NCI-H2227 (cell line): ENCODE measurements around the gene ADAMTSL3.
"Not testable (repeated sequence)": the region's sequence is repeated elsewhere in the genome, so short reads cannot be mapped to it uniquely, and the experiment has no call there.

Source experiments
- DNase-seq: peaks from one replicate; lab custom pipeline; 2025; ENCODE audit not compliant: unreplicated experiment; lab: John Stamatoyannopoulos, UW

The ADAMTSL3 gene

DNA sequence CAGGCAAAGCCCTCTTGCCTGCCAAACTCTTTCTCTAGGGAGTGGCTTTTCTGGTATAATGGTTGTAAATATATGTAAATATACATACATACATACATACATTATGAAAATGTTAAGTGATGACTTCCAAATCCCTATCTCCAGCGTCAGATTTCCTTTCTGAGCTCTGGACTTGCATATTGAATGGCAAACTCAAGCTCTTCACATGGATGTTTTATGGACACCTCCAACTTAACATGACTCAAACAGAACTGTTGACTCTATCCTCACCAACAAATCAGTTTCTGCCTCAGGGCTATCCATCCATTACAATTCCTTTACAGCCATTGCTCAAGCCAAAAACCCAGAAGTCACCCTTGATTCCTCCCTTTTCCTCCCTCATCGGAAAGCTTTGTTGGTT lies 45.1 kb downstream of the ADAMTSL3 start:
- DNase-seq = no peak

DNA sequence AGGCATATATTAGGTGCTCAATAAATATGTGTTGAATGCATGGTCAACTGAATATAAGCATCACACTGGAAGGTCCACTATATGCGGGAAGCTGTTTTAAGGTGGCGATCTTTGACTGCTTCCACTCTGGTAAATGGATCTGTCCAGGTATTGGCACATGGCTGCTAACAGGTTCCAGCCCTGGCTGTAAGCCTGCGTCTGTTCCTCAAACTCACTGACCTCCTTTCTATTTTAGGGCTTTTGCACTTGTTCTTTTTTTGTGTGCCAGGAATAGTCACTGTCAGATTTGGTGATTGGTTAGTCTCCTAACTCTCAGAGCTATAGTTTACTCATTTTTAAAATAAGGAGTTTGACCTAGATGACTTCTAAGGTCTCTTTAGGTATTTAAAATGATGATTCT lies 46.2 kb downstream of the ADAMTSL3 start:
- no peak for DNase-seq

DNA sequence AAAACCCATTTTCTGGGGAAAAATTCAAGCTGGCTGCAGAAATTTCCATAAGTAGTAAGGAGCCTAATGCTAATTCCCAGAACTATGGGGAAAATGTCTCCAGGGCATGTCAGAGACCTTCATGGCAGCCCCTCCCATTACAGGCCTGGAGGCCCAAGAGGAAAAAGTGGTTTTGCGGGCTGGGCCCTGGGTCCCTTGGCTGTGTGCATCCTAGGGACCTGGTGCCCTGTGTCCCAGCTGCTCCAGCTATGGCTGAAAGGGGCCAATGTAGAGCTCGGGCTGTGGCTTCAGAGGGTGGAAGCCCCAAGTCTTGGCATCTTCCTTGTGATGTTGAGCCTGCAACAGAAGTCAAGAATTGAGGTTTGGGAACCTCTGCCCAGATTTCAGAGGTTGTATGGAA lies 48.4 kb downstream of the ADAMTSL3 start:
- not testable (repeated sequence) for DNase-seq

DNA sequence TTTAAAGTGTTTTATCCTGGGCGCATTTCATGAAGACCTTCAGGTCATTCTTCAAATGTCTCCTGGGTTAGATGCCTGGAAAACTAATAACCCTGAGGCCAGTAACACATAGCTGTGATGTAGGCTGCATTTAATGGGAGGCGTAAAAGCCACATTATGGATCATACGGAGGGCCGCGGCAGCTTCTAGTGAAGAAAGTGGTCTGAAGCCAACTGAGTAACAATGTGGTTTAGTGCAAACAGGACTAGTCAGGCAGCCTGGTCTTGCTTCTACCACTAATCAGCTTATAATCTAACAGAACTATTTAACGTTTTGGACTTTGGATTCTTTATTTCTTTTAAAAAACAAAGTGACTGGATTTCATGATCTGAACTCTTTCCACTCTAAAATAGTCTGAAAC lies 54.4 kb downstream of the ADAMTSL3 start:
- no peak for DNase-seq

DNA sequence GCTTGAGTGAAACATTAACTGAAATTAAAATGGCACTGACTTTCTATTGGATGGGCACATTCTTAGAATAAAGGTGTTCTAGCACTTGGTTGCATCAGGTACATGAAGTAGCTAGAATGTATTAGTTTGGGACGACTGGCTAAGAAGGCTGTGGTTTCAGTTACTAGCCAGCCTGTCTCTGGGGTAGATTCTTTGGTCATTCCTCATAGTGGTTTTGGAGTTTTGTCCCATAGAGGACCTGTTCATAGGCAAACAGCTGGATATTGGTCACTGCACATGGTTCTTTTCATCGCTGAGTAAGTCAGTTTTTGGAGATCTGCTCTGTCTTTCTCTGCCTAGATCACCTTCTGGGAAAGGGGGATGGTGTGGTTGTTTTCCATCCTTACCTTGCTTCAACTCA lies 55.3 kb downstream of the ADAMTSL3 start:
- DNase-seq = no peak

DNA sequence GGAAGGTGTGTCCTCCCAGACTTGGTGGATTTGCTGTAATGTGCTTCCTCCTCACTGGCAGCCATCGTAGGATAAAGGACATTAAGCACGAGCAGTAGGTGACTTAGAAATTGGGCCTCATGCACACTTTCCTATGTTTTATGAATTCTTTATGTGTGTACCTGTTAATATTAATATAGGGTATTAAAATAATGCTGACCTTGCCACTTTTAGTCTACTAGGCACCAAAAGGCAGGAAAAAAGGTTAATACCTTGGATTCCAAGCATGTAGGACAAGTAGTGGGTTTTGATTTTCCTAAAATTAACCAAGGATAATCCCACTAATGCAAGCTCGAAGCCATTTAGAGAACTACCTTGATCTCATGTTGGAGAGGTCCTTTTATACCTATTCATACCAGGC lies 55.9 kb downstream of the ADAMTSL3 start:
- no peak for DNase-seq

DNA sequence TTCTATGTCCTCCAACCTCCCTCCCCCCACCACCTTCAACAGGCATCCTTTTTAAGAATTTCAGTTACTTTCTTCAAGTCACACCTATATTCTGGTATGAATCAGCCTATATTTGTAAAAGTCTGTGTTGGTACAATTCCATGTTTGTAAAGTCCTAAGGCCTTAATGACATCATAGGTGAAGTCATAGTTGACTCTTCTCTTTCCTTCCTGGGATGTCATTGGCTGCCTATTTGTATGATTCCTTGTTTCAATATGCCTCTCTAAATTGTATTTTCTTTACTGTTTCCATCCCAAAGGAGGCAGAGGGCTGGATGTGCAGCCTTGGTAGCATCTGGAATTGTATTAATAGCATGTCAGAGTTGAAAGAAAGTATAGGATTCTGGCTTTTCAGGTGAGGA lies 56.5 kb downstream of the ADAMTSL3 start:
- no peak for DNase-seq

DNA sequence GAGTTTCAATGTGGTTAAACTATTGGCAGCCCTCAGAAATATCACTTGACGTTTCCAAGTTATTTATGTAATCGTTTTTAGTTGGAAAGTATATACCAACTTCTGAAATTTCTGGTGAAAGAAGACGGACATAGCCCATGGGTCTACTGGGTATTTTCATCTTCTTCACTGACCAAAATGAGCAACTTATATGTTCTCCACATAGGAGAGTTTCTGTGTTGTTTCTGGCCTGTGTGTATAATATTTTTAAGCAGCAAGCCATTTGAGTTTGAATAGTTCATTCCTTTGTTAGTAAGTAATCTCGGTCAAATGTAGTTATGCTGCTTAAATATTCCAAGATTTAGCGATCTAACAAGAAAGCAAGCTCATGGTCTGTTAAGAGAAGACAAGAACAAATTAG lies 57.3 kb downstream of the ADAMTSL3 start:
- no peak for DNase-seq

DNA sequence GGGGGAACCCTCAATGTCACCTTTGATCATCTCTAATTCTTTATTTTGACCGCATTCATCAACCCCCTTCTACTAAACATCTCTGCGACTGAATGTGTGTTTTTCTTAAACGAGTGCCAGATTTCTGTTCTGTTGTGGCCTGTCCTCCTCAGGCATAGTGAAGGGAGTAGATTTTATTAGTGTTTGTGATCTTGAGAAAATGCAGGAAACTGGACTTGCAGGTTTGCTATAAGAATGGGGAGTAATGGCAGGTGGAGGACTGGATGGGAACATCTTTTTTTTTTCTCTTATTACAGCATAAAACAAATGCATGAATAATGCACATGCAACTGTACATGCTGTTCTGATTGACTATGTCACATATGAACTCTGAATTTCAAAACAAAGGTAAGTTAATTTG lies 59.3 kb downstream of the ADAMTSL3 start:
- DNase-seq = no peak

DNA sequence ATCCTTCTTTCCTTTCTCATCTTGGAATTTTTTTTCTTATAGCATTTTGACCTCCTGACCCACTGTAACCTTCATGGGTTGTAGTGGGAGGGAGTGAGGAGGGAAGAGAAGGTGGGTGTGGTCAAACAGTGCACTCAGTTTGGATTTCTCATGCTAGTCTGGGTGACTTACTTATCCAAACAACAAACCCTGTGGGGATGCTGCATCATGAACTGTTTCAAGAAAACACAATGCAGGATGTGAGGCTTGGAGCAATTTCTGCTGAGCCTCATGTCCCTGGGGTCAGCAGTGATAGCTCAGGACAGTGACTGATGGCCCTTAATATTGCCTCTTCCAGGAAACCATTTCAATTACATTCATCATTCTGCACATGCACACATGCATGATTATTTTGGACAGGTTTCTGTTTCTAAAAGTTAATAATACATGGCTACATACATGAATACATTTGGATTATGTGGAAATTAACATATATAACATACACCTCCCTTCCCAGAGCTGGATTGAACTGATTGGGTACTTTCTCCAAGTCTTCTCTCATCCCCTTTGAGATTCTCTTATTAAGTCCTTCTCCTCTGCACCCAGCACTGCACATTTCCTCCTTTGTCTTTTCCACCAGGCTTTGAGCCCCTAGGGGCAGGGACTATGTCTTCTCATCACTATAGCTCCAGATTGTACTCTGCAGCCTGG lies 61.2 kb downstream of the ADAMTSL3 start:
- DNase-seq = peak; percentile 18

DNA sequence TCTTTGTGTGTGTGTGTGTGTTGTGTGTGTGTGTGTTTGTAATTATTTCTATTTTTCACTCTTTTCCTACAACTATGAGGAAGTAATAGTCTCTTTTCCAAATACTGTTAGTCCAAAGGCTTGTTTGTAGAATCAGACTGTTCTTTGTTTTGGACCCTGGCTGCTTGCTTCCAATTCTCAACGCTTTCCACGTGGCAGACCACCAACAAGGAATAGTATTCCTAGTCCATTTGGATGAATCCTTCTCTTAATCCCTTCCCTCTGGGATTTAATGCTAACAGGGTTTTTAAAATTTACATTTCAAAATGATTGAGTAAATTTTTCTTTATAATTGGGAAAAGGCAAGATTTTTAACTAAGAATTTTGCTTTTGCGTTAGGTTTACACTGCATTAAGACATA lies 62.7 kb downstream of the ADAMTSL3 start:
- peak; percentile 15 for DNase-seq

DNA sequence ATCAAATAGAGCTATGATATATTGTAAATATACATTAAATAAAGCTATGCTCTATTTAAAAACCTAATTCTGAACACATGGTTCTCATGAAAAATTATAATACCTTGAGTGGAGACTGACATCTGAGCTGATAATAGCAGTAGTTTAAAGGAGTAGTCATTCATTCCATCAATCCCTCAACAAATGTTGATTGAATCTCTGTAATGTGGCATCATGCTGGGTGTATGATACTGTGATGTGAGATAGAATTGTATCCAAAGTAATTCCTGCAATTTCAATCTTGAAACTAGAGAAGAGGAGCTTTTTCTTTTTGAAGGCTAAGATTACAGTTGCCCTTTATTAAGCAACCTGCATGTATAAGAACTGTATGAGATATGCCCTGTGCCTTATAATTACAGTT lies 63.1 kb downstream of the ADAMTSL3 start:
- peak; percentile 74 for DNase-seq

DNA sequence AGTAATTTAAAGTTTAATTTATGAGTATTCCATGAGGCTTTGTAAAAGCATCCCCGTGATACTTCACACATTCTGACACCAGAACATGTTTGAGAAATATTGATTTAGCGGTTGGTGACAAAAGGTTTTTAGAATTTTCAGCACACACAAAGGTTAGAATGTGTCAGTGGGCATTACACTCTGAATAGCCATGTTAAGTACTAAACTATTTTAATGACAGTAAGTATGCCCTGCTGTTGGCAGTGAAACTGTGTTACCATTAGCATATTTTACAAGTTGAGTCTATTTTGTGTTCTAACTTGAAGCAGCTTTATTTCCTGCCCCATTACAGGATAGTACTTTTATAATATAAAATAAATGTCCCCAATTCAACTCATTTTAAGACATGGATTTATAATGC lies 66.5 kb downstream of the ADAMTSL3 start:
- no peak for DNase-seq

DNA sequence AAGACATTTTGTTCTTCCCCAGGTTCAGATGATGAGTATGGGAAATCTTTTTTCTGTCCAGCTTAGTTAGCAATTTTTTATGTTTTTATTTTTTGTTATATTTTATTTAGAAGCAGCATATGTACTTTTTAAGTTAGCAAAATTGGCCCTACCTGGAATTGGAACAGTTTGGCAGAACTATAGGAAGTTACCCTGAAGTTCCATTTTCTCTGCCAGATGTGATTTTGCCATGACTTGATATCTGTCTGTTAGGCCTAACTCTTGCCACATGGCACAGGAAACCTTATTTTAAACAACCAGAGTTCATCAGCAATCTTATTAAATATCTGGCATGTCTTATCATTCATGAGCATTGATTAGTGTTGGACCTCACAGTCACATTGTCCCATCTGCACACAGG lies 67.1 kb downstream of the ADAMTSL3 start:
- DNase-seq = no peak

DNA sequence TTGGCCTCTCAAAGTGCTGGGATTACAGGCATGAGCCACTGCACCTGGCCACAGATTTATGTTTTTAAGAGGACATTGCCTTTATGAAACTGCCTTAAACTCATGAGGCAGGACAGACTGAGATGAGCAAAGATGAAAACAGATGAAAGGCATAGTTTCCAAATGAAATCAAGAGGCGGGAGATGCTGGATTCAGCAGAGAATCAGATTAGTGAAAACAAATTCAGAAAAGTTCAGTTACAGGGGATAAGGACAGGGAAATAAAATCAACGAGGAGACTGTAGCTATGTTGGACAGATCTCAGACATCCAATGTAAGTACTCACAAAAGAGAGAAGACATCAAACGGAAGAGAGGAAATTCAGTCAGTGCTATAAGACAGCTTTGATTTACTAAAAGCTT lies 68.1 kb downstream of the ADAMTSL3 start:
- no peak for DNase-seq

DNA sequence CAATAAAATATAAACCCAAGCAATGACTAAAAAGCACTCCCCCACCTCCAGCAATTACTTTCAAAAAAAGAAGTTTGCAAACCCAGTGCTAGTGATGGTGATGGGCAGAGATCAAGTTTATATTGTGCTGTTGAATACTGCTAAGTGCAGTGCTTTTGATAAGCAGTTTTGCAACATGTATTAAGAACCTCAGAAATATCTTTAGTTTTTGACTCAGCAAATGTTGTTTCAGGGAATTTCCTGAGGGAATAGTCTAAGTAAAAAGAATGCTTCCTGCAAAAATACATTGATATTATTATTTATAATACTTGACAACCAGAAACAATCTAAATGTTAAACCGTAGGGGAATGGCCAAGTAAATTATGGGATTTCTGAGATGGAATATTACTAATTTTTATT lies 69.3 kb downstream of the ADAMTSL3 start:
- no peak for DNase-seq

DNA sequence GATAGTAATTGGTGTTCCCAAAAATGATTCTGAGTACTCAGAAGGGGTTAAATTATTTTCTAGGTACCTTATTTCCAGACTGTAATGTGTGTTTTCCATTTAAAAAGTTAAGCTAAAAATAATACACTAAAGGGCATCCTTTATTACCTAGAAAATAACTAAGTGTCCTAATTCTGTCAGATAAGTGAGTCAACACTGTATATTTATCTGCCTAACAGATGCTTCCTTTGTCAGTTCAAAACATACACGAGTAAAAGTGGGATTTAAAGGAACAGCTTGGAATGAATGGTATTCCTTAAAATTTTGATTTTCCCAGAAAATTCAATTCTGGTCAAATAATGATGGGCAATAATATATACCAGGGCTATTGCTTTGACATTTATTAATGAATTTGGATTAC lies 78.3 kb downstream of the ADAMTSL3 start:
- DNase-seq = no peak

DNA sequence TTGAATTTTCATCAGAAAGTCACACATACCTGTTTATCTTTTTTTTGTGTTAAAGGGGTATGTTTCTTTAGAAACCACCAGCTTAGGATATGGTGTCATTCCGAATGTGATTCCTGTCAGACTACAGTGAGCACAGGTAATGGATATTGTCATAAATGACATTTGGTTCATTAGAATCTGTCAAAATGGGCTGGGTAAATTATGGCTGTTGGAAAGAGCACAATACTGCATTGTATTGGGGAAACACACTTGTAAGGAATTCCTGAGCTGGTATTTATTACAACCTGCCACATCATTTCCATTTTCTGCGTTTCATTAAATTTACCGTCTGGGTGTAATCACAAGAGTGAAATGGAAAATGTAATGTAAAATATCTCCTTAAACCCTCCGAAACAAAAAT lies 78.8 kb downstream of the ADAMTSL3 start:
- DNase-seq = no peak

DNA sequence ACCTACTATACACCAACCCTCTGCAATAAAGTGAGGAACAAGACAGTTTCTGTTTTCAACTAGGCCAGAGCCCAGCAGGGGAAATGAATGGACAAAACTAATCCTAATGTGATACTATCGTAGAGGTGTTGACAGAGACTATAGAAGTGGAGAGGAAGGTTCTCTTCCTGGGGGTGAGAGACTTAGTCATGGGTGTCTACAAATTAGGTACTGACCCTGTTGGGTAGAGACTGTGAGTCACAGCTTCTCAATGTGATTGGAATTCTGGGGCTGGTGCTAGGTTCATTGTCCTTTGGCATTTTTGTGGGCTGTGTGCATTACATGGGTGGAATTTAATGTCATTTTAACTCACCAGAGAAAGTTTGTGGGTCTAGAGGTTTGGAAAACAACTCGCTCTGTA lies 79.3 kb downstream of the ADAMTSL3 start:
- no peak for DNase-seq

DNA sequence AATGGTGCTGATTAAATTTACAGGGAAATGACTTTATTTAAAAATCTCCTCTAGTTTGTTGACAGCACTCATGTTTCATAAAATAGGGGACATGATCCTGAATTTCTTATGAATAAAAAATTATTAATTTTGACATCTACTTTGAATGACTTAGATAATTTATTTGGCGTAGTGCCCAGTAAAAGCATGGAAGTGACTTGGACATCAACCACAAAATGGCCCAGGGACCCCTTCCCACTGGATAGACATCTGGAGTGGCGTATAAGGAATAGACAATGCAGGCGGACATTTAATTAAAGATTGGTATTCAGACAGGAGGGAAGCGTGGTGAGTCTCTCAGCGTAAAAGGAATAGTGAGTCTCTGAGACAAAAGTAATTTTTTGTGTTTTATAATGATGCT lies 79.8 kb downstream of the ADAMTSL3 start:
- DNase-seq = no peak

DNA sequence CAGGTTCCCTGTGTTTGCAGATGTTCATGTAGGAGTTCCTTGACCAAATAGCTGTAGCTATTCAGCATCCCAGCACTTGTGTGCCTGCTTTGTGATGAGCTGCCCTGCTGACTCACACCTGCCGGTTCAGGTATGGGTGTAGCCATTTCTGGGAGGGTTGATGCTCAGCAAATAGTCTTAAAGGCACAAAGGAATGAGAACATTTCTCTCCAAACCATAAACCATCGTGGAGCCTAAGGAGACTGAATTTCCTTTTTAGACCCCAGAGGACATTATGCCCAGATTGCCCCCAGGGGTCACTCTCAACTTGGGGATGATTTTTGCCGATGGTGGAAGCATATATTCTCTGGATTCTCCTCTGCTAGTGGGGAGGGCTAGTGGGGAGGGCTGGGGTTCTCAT lies 80.6 kb downstream of the ADAMTSL3 start:
- no peak for DNase-seq

DNA sequence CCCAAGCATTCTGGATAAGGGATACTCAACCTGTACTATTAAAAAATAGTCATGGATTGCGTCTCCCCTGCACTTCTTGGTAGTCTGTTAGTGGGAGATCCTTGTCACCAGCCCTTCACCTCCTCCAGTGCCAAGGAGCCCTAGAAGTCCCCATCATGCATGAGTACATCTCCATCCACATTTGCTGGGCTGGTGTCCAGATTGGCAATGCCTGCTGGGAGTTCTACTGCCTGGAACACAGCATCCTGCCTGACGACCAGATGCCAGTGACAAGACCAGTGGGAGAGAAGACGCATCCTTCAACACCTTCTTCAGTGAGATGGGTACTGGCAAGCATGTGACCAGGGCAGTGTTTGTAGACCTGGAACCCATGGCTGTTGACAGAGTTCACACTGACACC lies 85.7 kb downstream of the ADAMTSL3 start:
- no peak for DNase-seq

DNA sequence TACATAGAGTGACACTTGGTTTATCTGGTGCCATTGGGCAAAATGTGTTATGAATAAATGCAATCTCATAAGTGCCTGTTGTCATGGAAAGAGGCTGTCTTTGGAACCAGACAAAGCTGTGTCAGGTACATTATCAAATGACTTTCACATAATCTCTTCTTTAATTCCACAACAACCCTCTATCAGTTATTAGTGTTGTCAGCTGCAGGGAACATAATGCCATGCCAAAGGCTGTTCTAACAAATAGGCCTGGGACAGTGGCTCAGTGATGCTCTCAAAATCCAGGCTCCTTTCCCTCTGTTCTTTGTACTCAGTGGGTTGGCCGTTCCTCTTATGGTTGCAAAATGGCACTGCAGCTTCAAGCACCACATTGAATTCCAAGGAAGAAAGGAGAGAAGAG lies 91.8 kb downstream of the ADAMTSL3 start:
- DNase-seq = no peak

DNA sequence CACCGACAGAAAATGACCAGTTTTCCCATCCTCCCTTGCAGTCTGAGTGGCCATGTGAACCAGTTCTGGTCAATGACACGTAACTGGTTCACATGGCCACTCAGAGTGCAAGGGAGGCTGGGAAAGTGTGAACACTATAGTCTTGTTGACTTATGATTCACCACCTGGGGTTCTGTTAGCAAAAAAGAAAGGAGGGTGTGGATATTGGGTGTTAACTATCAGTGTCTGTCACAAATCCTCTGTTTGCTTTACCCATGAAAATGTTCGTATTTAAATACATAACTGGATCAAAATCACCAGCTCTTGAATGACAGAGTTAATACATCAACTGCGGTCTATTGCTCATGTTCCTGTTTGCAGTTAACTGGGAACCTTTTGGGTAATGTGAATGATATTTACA lies 92.3 kb downstream of the ADAMTSL3 start:
- DNase-seq = no peak
